Measurements from ENCODE around the gene ICA1L.

DNA sequence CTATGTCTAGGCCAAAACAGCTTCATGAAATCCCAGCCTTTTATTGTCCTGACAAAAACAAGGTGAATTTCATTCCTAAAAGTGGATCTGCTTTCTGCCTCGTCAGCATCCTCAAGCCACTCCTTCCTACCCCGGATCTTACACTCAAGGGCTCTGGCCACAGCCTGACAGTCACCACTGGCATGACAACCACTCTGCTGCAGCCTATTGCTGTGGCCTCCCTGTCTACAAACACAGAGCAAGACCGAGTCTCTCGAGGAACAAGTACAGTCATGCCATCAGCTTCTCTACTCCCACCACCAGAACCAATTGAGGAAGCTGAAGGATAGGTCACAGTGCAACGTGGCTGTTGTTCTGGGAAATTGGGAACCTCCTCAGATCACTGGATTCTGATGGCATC is 106.1 kb downstream of the ICA1L start:
- TF ChIP-seq, protein P1, sequence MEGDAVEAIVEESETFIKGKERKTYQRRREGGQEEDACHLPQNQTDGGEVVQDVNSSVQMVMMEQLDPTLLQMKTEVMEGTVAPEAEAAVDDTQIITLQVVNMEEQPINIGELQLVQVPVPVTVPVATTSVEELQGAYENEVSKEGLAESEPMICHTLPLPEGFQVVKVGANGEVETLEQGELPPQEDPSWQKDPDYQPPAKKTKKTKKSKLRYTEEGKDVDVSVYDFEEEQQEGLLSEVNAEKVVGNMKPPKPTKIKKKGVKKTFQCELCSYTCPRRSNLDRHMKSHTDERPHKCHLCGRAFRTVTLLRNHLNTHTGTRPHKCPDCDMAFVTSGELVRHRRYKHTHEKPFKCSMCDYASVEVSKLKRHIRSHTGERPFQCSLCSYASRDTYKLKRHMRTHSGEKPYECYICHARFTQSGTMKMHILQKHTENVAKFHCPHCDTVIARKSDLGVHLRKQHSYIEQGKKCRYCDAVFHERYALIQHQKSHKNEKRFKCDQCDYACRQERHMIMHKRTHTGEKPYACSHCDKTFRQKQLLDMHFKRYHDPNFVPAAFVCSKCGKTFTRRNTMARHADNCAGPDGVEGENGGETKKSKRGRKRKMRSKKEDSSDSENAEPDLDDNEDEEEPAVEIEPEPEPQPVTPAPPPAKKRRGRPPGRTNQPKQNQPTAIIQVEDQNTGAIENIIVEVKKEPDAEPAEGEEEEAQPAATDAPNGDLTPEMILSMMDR (IDR thresholded peaks at IDR 0.05; ENCODE audit: low read depth, low read length), result no peak
- TF ChIP-seq EZH2phosphoT487 (IDR thresholded peaks at IDR 0.05; ENCODE audit: low read depth), result no peak
